Measurements from ENCODE around the gene RCSD1.
A peak's percentile ranks its signal among the peaks of the same experiment; 100 is the strongest.

Gene RCSD1

DNA sequence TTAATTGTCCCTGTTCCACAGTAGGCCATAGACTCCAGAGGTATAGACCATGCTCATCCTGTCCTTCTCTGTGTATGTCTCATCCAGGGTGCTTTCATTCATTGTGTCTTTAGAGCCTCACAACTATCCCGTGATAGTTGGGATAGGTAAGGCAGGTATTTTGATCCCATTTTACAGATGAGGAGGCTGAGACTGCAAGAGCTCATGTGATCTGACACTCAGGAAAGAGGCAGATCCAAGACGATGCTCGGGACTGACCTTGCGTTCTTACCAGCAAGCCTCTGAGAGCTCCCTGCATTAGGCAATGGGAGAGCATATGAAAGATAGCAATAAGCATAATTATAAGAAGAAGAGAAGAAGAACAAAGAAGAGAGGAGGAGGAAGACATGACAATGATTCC, 42.8 kb downstream of the RCSD1 start:
- TF ChIP-seq GABPA (IDR thresholded peaks at IDR 0.05; ENCODE audit: low read depth), result no peak
- TF ChIP-seq POLR2AphosphoS5 (IDR thresholded peaks at IDR 0.05; ENCODE audit: low read depth), result no peak
- no peak for TF ChIP-seq REST (IDR thresholded peaks at IDR 0.05; ENCODE audit: insufficient replicate concordance, low read depth)
- TF ChIP-seq, protein P1, sequence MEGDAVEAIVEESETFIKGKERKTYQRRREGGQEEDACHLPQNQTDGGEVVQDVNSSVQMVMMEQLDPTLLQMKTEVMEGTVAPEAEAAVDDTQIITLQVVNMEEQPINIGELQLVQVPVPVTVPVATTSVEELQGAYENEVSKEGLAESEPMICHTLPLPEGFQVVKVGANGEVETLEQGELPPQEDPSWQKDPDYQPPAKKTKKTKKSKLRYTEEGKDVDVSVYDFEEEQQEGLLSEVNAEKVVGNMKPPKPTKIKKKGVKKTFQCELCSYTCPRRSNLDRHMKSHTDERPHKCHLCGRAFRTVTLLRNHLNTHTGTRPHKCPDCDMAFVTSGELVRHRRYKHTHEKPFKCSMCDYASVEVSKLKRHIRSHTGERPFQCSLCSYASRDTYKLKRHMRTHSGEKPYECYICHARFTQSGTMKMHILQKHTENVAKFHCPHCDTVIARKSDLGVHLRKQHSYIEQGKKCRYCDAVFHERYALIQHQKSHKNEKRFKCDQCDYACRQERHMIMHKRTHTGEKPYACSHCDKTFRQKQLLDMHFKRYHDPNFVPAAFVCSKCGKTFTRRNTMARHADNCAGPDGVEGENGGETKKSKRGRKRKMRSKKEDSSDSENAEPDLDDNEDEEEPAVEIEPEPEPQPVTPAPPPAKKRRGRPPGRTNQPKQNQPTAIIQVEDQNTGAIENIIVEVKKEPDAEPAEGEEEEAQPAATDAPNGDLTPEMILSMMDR (IDR thresholded peaks at IDR 0.05; ENCODE audit: insufficient read depth, low read length), result no peak
- Histone ChIP-seq H3K27me3 (ENCODE audit: insufficient read depth, poor library complexity, severe bottlenecking) (no peaks in the 10 kb centered on the region), H3K4me3 (replicated peaks; ENCODE audit: insufficient read depth, low read length) (no peak overlapping the region), H3K27ac (replicated peaks) (no peak overlapping the region)
- DNase-seq (ENCODE audit: low read depth in 1 of 2, low spot score in 1 of 2), result no peak

DNA sequence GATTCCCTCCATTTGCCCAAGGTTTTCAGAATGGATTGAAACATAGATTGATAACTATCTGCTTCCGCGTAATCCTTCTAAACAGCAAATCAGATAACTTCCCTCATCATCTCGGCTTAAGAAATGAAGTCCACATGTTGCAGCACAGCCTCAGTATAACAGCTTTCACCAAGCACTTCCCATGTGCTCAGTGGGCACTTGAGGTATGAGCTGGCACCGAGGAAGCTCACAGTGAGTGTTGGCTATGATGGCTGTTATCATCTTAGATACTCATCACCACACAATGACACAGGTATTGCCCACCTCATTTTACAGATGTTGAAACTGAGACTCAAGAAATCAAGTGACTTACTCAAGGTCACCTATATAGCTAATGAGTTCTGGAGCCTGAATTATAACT, 43.2 kb downstream of the RCSD1 start:
- H3K4me3 ChIP-seq (replicated peaks; ENCODE audit: insufficient read depth, low read length), result no peak overlapping the region
- no peak overlapping the region for H3K27ac ChIP-seq (replicated peaks)
- no peaks in the 10 kb centered on the region for H3K27me3 ChIP-seq (ENCODE audit: insufficient read depth, poor library complexity, severe bottlenecking)
- TF ChIP-seq, protein P1 (IDR thresholded peaks at IDR 0.05; ENCODE audit: insufficient read depth, low read length), result no peak
- TF ChIP-seq GABPA (IDR thresholded peaks at IDR 0.05; ENCODE audit: low read depth) (no peak), REST (IDR thresholded peaks at IDR 0.05; ENCODE audit: insufficient replicate concordance, low read depth) (no peak), SPI1 (IDR thresholded peaks at IDR 0.05; ENCODE audit: borderline replicate concordance, low read depth) (no peak), POLR2AphosphoS5 (IDR thresholded peaks at IDR 0.05; ENCODE audit: low read depth) (no peak)
- peak in 1 of 2 experiments; percentile 36 for DNase-seq (ENCODE audit: low read depth in 1 of 2, low spot score in 1 of 2)

GRCh38 chr1:167674156-167674555, 44.1 kb downstream of the RCSD1 start:
- Histone ChIP-seq H3K27ac (replicated peaks) (no peak overlapping the region), H3K27me3 (ENCODE audit: insufficient read depth, poor library complexity, severe bottlenecking) (no peaks in the 10 kb centered on the region), H3K4me3 (replicated peaks; ENCODE audit: insufficient read depth, low read length) (no peak overlapping the region)
- DNase-seq (ENCODE audit: low read depth in 1 of 2, low spot score in 1 of 2), result no peak
- TF ChIP-seq POLR2AphosphoS5 (IDR thresholded peaks at IDR 0.05; ENCODE audit: low read depth), result no peak
- no peak for TF ChIP-seq SPI1 (IDR thresholded peaks at IDR 0.05; ENCODE audit: borderline replicate concordance, low read depth)
- no peak for TF ChIP-seq REST (IDR thresholded peaks at IDR 0.05; ENCODE audit: insufficient replicate concordance, low read depth)

DNA sequence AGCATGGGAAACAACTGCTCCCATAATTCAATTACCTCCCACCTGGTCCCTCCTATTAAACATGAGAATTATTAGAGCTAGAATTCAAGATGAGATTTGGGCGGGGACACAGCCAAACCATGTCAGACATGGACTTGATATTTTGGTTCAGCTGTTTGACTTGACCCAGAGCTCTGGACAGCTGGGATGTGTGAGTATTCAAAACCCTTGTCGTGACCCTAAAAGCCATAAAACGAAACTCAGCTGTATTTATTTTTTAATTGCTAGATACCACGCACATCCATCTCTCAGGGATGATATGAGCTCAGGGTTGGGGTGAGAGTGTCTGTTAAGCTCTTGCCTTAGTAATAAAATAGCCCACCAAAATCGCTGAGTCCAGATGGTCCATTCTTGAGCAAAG, 45.4 kb downstream of the RCSD1 start:
- DNase-seq (ENCODE audit: low read depth in 1 of 2, low spot score in 1 of 2), result no peak
- no peak overlapping the region for H3K27ac ChIP-seq (replicated peaks)
- TF ChIP-seq, protein P1 (IDR thresholded peaks at IDR 0.05; ENCODE audit: insufficient read depth, low read length), result no peak
- TF ChIP-seq POLR2AphosphoS5 (IDR thresholded peaks at IDR 0.05; ENCODE audit: low read depth) (no peak), SPI1 (IDR thresholded peaks at IDR 0.05; ENCODE audit: borderline replicate concordance, low read depth) (no peak), REST (IDR thresholded peaks at IDR 0.05; ENCODE audit: insufficient replicate concordance, low read depth) (no peak), GABPA (IDR thresholded peaks at IDR 0.05; ENCODE audit: low read depth) (no peak)

More for the DNA sequence above, 45.4 kb downstream of the RCSD1 start:
- Histone ChIP-seq H3K4me3 (replicated peaks; ENCODE audit: insufficient read depth, low read length) (no peak overlapping the region), H3K27me3 (ENCODE audit: insufficient read depth, poor library complexity, severe bottlenecking) (no peaks in the 10 kb centered on the region)
